Activated T-helper 1 cell treated with anti-CD3 and anti-CD28 coated beads, Interleukin-2, amount 50 U/mL, for 16 hours (primary cell): ENCODE results near the gene CCL25.

Experiments used
- DNase-seq, 2 donors: peaks; one replicate each; pipeline ENCODE4 v3.0.0-alpha.2; 2020; ENCODE audit warnings: low read depth in 1 of 2, low spot score in 1 of 2

CCL25 gene

DNA sequence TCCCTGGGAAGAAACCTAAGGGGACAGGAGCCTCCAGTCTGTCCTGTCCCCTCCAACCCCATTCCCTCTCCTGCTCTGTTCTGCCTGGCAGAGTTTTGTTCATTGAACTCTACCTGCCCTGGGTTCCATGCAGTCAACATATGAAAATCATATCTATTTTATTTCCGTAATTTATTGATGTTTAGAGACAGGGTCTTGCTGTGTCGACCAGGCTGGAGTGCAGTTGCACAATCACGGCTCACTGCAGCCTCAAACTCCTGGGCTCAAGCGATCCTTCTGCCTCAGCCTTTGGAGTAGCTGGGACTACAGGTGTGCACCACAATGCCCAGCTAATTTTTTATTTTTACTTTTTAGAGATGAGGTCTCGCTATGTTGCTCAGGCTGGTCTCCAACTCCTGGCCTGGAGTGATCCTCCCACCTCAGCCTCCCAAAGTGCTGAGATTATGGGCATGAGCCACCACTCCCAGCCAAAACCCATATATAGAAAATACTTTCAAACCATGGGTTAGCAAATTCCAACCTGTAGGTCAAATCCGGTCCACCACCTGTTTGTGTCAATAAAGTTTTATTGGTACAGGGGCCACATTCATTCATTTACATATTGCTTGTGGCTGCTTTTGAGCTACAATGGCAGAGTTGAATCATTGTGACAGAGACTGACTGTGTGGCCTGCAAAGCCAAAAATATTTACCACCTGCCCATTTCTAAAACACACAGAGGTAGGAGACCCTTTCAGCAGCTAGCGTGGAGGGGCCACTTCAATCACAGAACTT lies 57.5 kb downstream of the CCL25 start:
- DNase-seq = no peak

DNA sequence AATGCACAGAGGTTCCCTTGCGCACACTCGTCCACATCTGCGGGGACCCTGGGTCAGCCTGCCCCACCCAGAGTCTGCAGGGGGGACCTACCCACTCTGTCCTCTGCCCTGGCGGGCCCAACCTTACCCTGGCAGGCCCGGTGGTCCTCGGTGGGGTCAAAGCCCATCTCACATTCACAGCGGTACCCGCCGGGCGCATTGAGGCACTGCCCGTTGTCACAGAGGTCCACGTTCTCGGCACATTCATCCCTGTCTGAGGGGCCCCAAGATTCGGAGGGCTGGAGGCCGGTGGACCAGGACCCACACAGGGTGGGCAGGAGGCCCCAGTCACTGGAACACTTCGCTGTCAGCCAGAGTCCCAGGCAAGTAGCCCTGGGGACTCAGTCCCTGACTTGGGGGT lies 58.4 kb downstream of the CCL25 start:
- DNase-seq = no peak

DNA sequence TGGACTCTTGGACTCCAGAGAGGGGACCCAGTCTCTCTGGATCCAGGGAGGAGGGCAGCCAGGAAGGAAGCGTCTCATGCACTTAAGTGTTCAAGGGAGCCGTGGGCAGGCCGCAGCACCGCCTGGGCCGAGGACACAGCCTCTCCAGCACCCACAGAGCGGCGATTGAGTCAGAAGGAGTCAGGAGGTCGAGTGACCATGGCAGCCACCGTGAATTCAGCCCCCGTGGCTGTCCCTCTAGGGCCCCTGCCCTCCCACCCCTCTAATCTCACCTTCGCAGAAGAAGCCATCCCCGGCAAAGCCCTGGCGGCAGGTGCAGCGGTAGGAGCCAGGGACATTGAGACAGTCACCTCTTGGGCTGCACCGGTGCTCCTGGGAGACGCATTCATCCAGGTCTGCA lies 58.8 kb downstream of the CCL25 start:
- no peak for DNase-seq
